ENCODE data around the gene PI4K2B. TPM values are rescaled to one million over a fixed set of nuclear protein-coding genes. Genes with fewer than 3 reads are reported as not detected.
"Not testable (repeated sequence)": the region's sequence is repeated elsewhere in the genome, so short reads cannot be mapped to it uniquely, and the experiment has no call there.

Gene PI4K2B
- total and polyA plus RNA-seq, 8 donors: 22.0 to 31.9 (median 25.9) TPM

GRCh38 chr4:25313201-25313895, 79.5 kb downstream of the PI4K2B start:
- Histone ChIP-seq H3K27ac (peak overlapping the region; percentile 74 to 79), H3K27me3 (no peaks in the 10 kb centered on the region), H3K4me1 (peaks cover 3 to 9% of the 10 kb centered on the region in 2 donors), H3K36me3 (peaks cover 0 to 16% of the 10 kb centered on the region in 2 donors), H3K9me3 (no peaks in the 10 kb centered on the region), H3K4me3 (peak overlapping the region; percentile 56 to 69)
- intact Hi-C loops (cut with DNase I): no loop called here
- peak; percentile 11 for ATAC-seq
- DNase-seq: no peak
- TF ChIP-seq CTCF (IDR thresholded peaks at IDR 0.05): no peak

- no peak for TF ChIP-seq CTCF (IDR thresholded peaks at IDR 0.05)
- DNase-seq: no peak
- H3K9me3 ChIP-seq: no peaks in the 10 kb centered on the region
- H3K4me1 ChIP-seq: peaks cover 0 to 6% of the 10 kb centered on the region in 2 donors
- no peaks in the 10 kb centered on the region for H3K27me3 ChIP-seq
- intact Hi-C loops (cut with DNase I): no loop called here
- H3K4me3 ChIP-seq: no peak overlapping the region
- no peak for ATAC-seq
- H3K36me3 ChIP-seq: peaks cover 0 to 32% of the 10 kb centered on the region in 2 donors
- peak overlapping the region in 1 of 2 donors; percentile 39 for H3K27ac ChIP-seq
Observed at GRCh38 chr4:25320336-25320735, 86.5 kb downstream of the PI4K2B start.

GRCh38 chr4:25320773-25321172, 86.9 kb downstream of the PI4K2B start:
- peak overlapping the region in 1 of 2 donors; percentile 39 for H3K27ac ChIP-seq
- H3K36me3 ChIP-seq: peaks cover 0 to 28% of the 10 kb centered on the region in 2 donors
- intact Hi-C loops (cut with DNase I): no loop called here
- no peaks in the 10 kb centered on the region for H3K9me3 ChIP-seq
- H3K4me1 ChIP-seq: peaks cover 0 to 6% of the 10 kb centered on the region in 2 donors
- no peak for TF ChIP-seq CTCF (IDR thresholded peaks at IDR 0.05)
- DNase-seq (no peak), ATAC-seq (peak; percentile 70)
- H3K27me3 ChIP-seq: no peaks in the 10 kb centered on the region
- H3K4me3 ChIP-seq: no peak overlapping the region

GRCh38 chr4:25321703-25322102, 87.9 kb downstream of the PI4K2B start:
- Histone ChIP-seq H3K9me3 (no peaks in the 10 kb centered on the region), H3K4me1 (peaks cover 0 to 6% of the 10 kb centered on the region in 2 donors), H3K27me3 (no peaks in the 10 kb centered on the region), H3K4me3 (no peak overlapping the region), H3K27ac (no peak overlapping the region), H3K36me3 (peaks cover 0 to 21% of the 10 kb centered on the region in 2 donors)
- intact Hi-C loops (cut with DNase I): no loop called here
- TF ChIP-seq CTCF (IDR thresholded peaks at IDR 0.05): no peak
- ATAC-seq: no peak
- no peak for DNase-seq

- ATAC-seq; H3K4me3 ChIP-seq; H3K9me3 ChIP-seq; intact Hi-C loops (cut with DNase I); H3K27ac ChIP-seq; H3K27me3 ChIP-seq; H3K4me1 ChIP-seq; H3K36me3 ChIP-seq; DNase-seq: not testable (repeated sequence)
Observed at GRCh38 chr4:25328463-25328862, 94.6 kb downstream of the PI4K2B start.

Other genes with a start within 250 kb of the PI4K2B start
- gene LGI2, start 203.1 kb upstream of the PI4K2B start, total RNA-seq: 1 to 10 TPM; 4.8 to 7.7 TPM
- 1 to 10 TPM; 1.7 to 6.5 (median 4.4) TPM for gene LGI2, start 203.1 kb upstream of the PI4K2B start, polyA plus RNA-seq (ENCODE audit: insufficient read length in 6 of 6)
- gene SEPSECS, start 73.6 kb upstream of the PI4K2B start, total RNA-seq: 1 to 10 TPM; 8.2 to 9.1 TPM
- gene SEPSECS, start 73.6 kb upstream of the PI4K2B start, polyA plus RNA-seq (ENCODE audit: insufficient read length in 6 of 6): 10 to 100 TPM; 13.0 to 18.9 (median 15.1) TPM
- 10 to 100 TPM in 1 of 2 donors, 1 to 10 TPM in 1; 8.5 to 10.1 TPM for gene ZCCHC4, start 78.7 kb downstream of the PI4K2B start, total RNA-seq
- gene ZCCHC4, start 78.7 kb downstream of the PI4K2B start, polyA plus RNA-seq (ENCODE audit: insufficient read length in 6 of 6): 10 to 100 TPM; 15.0 to 17.1 (median 16.2) TPM
- gene ANAPC4, start 143.2 kb downstream of the PI4K2B start, total RNA-seq: 10 to 100 TPM; 23.6 to 32.7 TPM
- 10 to 100 TPM; 48.1 to 68.8 (median 65.1) TPM for gene ANAPC4, start 143.2 kb downstream of the PI4K2B start, polyA plus RNA-seq (ENCODE audit: insufficient read length in 6 of 6)

Measured in left lung (tissue), 10 donors.